NCI-H2196 treated with DMSO at 0.1 percent for 48 hours (cell line): ENCODE measurements around the gene MAP1LC3C.

Experiments
- DNase-seq: peaks from one replicate; lab custom pipeline; 2025; ENCODE audit not compliant: unreplicated experiment; lab: John Stamatoyannopoulos, UW

The MAP1LC3C gene

GRCh38 chr1:241999026-241999425 is at the start of gene MAP1LC3C:
MAP1LC3C (minus strand) TSS chr1:241999098; CDS start chr1:241999008, 90 bp downstream.
- DNase-seq, result no peak

GRCh38 chr1:242043165-242043564 is 44.3 kb upstream of the MAP1LC3C start:
- DNase-seq, result no peak

- no peak for DNase-seq
Measured at GRCh38 chr1:242034392-242034791, 35.5 kb upstream of the MAP1LC3C start.

- no peak for DNase-seq
Measured at GRCh38 chr1:242033447-242033846, 34.5 kb upstream of the MAP1LC3C start.

GRCh38 chr1:242030071-242030470 is 31.2 kb upstream of the MAP1LC3C start:
- DNase-seq, result no peak

- DNase-seq, result no peak
Measured at GRCh38 chr1:242025681-242026080, 26.8 kb upstream of the MAP1LC3C start.

- DNase-seq, result no peak
Measured at GRCh38 chr1:242023805-242024204, 24.9 kb upstream of the MAP1LC3C start.

GRCh38 chr1:242019018-242019417 is 20.1 kb upstream of the MAP1LC3C start:
- no peak for DNase-seq

- DNase-seq, result peak; percentile 9
Measured at GRCh38 chr1:242017580-242018233, 18.8 kb upstream of the MAP1LC3C start.

- no peak for DNase-seq
Measured at GRCh38 chr1:242016479-242016878, 17.6 kb upstream of the MAP1LC3C start.

GRCh38 chr1:242011894-242012660 is 13.2 kb upstream of the MAP1LC3C start:
- no peak for DNase-seq

GRCh38 chr1:242008826-242009495 is 10.1 kb upstream of the MAP1LC3C start:
- DNase-seq, result no peak

GRCh38 chr1:242006976-242007375 is 8.1 kb upstream of the MAP1LC3C start:
- no peak for DNase-seq

GRCh38 chr1:242005866-242006535 is 7.1 kb upstream of the MAP1LC3C start:
- no peak for DNase-seq

- no peak for DNase-seq
Measured at GRCh38 chr1:242004751-242005495, 6.0 kb upstream of the MAP1LC3C start.

GRCh38 chr1:242002510-242002909 is 3.6 kb upstream of the MAP1LC3C start:
- DNase-seq, result no peak

GRCh38 chr1:242002072-242002471 is 3.2 kb upstream of the MAP1LC3C start:
- no peak for DNase-seq

- no peak for DNase-seq
Measured at GRCh38 chr1:242000434-242000833, 1.5 kb upstream of the MAP1LC3C start.

- DNase-seq, result no peak
Measured at GRCh38 chr1:241998412-241998921, 431 bp downstream of the MAP1LC3C start.

GRCh38 chr1:241997401-241997998 is 1.4 kb downstream of the MAP1LC3C start:
- no peak for DNase-seq
